ENCODE results near the gene C16orf54. TPM values are rescaled to one million over a fixed set of nuclear protein-coding genes. Genes with fewer than 3 reads are reported as not detected.

The C16orf54 gene
- total and polyA plus RNA-seq, 2 donors (not counting 3 experiments of a cell fraction or from before 2014, with no cell fraction given): not detected

GRCh38 chr16:29737713-29738112 is 8.1 kb downstream of the C16orf54 start:
- no peak for FAIRE-seq
- Histone ChIP-seq H3K36me3 (ENCODE audit: control insufficient read depth in 2 of 2, extremely low read depth in 1 of 2, insufficient read depth in 2 of 2, low read length in 2 of 2) (no peaks in the 10 kb centered on the region), H3K4me1 (ENCODE audit: control insufficient read depth, extremely low read depth, insufficient read depth, low read length) (no peaks in the 10 kb centered on the region), H3K27me3 (ENCODE audit: control insufficient read depth in 2 of 2, insufficient read depth in 2 of 2, low read length in 2 of 2) (peaks cover 2 to 3% of the 10 kb centered on the region in 2 experiments), H2AFZ (ENCODE audit: low read depth, low read length) (no peak overlapping the region), H3K79me2 (ENCODE audit: control insufficient read depth, insufficient read depth, low read length) (no peaks in the 10 kb centered on the region), H3K4me2 (ENCODE audit: insufficient read depth, low read length) (no peak overlapping the region), H3K27ac (ENCODE audit: insufficient read depth, low read depth, low read length) (no peak overlapping the region), H3K9me3 (replicated peaks; ENCODE audit: control insufficient read depth, insufficient read depth, low read length) (no peaks in the 10 kb centered on the region), H4K20me1 (replicated peaks; ENCODE audit: control insufficient read depth, extremely low read depth, insufficient read depth, low read length) (no peaks in the 10 kb centered on the region), H3K4me3 (replicated peaks in 1 of 3; ENCODE audit: insufficient read depth in 1 of 3, low read depth in 1 of 3, low read length in 3 of 3) (no peak overlapping the region), H3K9me1 (replicated peaks; ENCODE audit: control insufficient read depth, extremely low read depth, insufficient read depth, low read length) (no peaks in the 10 kb centered on the region), H3K9ac (replicated peaks; ENCODE audit: extremely low read depth, insufficient read depth, low read length) (no peak overlapping the region)
- dilution Hi-C loops (cut with MboI; ENCODE audit: extremely low pct_ligation_motif_present, low sequenced_read_pairs): no loop called here
- ChIA-PET CTCF (interaction anchor here (1.9 to 2.4 kb wide), 2 partner anchors 8 to 111 kb away, joined by 5 to 9 read pairs; no protein-coding TSS in a partner anchor), POLR2A (no interaction called here)
- no TSS peak for BruUV-seq (replicated peaks)
- intact Hi-C loops (cut with micrococcal nuclease): no loop called here
- no peak for TF ChIP-seq EZH2 (IDR thresholded peaks at IDR 0.05; ENCODE audit: borderline replicate concordance, low read depth, low read length, severe bottlenecking)
- TF ChIP-seq JUN (IDR thresholded peaks at IDR 0.05; ENCODE audit: borderline replicate concordance, insufficient read depth, insufficient read length, low read depth): no peak
- no peak for TF ChIP-seq CTCF (IDR thresholded peaks at IDR 0.05; ENCODE audit: extremely low read depth in 1 of 2, insufficient read depth in 1 of 2, low read depth in 1 of 2, low read length in 2 of 2)
- no peak for TF ChIP-seq MYC (IDR thresholded peaks at IDR 0.05; ENCODE audit: low read depth, low read length)
- TF ChIP-seq FOS (IDR thresholded peaks at IDR 0.05; ENCODE audit: borderline replicate concordance, insufficient read depth, low read length): no peak
- TF ChIP-seq GATA2 (IDR thresholded peaks at IDR 0.05; ENCODE audit: insufficient read depth, insufficient read length, low read depth, low read length): no peak
- TF ChIP-seq, protein P1, sequence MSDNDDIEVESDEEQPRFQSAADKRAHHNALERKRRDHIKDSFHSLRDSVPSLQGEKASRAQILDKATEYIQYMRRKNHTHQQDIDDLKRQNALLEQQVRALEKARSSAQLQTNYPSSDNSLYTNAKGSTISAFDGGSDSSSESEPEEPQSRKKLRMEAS (IDR thresholded peaks at IDR 0.05; ENCODE audit: insufficient read depth, insufficient read length): no peak
- no peak for TF ChIP-seq POLR2AphosphoS5 (IDR thresholded peaks at IDR 0.05; ENCODE audit: insufficient read depth, low read depth, low read length)
- no peak for TF ChIP-seq POLR2A (IDR thresholded peaks at IDR 0.05; ENCODE audit: low read depth, low read length)
- no peak for DNase-seq (ENCODE audit: low read depth, low spot score)
